Fibroblast of peridontal ligament (primary cell): ENCODE results near the gene PVRIG.
"Not testable (repeated sequence)": the region's sequence is repeated elsewhere in the genome, so short reads cannot be mapped to it uniquely, and the experiment has no call there.

ENCODE experiments used
- DNase-seq: peaks from one replicate; pipeline ENCODE4 v3.0.0-alpha.2; 2010; ENCODE audit errors: extremely low read depth

Gene PVRIG

DNA sequence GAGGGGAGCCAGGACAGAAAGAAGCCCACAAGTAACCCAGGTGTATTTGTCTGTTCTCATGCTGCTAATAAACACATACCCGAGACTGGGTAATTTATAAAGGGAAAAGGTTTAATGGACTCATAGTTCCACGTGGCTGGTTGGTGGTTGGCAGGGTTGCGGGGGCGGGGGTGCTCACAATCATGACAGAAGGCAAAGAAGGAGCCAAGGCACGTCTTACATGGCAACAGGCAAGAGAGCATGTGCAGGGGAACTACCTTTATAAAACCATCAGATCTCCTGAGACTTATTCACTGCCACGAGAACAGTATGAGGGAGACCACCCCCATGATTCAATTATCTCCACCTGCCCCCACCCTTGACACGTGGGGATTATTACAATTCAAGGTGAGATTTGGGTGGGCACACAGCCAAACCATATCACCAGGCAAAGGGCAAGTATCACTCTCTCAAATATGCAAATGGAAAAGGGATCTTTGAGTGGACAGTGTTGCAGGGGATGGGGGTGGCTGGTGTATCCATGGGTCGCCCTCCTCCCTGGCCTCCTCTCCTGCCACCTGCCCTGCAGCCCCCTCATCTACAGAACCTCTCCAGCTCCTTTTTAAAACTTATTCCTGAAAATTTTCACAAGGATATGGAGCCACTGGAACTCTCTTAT lies 15.0 kb downstream of the PVRIG start:
- DNase-seq, result not testable (repeated sequence)

DNA sequence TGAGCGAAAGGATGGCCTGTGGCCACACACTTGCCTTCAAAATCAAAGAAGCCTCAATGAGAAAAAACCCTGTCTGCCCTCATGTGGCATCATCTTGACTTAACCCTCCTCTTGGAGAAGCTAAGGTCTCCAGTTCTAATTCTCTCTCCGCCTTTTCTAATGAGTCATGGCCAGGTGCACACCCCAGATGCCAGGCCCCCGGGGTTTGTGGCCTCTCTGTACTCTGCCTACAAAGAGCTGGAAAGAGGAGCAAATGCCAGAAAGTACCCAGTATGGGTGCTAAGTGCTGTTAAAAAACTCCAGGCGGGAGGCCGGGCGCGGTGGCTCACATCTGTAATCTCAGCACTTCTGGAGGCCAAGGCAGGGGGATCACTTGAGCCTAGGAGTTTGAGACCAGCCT lies 20.2 kb downstream of the PVRIG start:
- DNase-seq, result not testable (repeated sequence)

DNA sequence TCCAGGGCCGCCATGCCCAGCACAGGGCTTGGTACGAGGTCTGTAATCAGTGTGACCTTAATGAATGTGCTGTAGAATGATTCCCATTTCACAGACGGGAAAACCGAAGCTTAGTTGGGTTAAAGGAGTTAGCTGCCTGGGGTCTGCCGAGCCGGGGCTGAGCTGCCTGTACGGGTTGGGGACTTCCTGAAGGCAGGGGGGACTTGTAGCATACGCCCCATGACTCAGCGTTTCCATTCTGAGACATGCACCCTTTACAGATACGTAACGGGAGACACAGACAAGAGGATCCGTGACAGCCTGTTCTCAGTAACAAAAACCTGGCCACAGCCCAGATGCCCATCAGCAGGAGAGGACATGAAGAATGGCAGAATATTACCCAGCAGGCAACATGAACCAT lies 23.6 kb downstream of the PVRIG start:
- DNase-seq, result not testable (repeated sequence)

DNA sequence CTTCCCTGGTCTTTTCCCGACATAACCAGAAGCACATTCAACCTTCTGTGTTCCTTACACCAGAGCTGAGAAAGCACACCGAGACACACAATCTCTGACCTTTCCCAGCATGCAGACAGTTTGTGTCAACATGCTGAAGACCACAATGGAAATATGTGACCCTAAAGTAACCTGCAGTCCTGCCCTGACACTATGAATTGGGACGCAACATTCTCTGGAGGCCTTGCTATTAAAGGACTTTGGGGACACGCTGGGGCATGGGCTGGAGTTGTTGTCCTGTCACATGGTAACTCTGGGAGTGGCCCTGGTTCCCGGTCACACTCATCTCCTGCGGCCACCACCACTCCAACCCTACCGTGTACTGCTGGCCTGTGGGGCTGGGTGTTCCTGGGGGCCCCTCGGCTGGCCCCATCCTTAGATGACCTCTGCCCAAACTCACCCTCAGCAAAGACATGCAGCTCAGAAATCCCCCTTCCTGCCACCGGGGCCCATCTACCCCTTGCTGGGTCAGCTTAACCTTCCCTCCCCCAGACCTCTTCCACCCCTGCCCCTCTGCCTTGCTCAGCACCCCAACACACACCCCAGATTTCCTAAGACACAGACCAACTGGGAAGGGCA lies 25.3 kb downstream of the PVRIG start:
- DNase-seq, result not testable (repeated sequence)

DNA sequence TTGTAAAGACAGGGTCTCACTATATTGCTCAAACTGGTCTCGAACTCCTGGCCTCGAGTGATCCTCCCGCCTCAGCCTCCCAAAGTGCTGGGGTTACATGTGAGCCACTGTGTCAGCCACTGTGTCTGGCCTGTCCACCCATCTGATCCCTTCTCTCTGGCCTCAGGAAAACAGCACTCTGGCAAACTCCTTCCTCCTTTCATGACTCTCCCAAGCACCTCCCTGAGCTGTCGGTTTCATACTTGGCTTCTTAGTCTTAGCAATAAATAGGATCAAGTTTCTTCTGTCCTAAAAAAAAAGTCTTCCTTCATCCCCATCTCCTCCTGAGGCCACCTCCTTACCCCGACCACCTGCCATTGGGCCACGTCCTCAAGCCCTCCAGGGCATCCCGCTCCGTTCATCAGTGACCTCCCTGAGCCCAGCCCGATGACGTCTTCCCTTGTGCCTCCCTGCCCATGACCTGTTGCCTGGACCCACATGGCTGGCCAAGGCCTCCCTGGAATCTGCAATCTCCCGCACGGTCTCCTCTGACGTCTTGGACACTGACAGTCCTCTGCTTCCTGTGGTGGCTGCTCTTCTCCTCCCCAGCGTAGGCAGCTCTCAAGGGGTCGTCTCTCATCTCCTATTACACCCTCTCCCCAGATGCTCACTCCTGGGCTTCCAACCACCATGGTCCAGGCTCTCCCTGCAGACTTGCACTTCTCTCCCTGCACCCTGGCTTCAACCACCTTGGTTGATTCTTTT lies 26.5 kb downstream of the PVRIG start:
- DNase-seq, result not testable (repeated sequence)

DNA sequence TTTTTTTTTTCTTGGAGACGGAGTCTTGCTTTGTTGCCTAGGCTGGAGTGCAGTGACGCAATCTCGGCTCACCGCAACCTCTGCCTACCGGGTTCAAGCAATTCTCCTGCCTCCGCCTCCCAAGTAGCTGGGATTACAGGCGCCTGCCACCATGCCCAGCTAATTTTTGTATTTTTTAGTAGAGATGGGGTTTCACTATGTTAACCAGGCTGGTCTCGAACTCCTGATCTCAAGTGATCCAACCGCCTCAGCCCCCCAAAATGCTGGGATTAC lies 27.1 kb downstream of the PVRIG start:
- not testable (repeated sequence) for DNase-seq

DNA sequence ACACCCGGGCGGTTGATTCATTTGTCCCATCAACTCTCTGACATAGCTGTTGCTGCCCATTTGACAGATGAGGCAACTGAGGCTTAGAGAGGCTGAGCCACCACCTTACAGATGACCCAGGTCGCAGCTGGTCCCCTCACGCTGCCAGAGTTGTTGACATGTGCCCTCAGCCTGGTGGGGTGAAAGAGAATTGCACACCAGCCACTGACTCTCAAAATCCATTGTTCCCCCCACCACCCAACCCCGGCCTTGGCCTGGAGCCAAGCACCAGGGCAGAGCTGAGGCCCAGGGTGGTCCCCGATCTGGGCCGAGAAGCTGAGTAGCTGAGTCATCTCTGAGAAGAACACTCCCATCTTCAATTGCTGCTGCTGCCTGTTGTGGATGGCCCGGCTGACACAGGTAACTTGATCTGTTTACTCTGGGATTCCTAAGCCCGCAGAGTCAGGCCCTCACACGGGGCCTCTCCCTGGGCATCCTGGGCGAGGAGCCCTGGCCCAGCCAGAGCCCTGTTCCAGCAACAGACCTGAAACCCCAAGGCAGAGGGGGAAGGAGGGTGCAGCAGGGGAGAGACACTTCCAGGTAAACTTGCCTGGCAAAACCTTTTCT lies 27.5 kb downstream of the PVRIG start:
- peak; percentile 73 for DNase-seq

- no peak for DNase-seq
Measured at GRCh38 chr7:100248483-100248882, 28.7 kb downstream of the PVRIG start.

- no peak for DNase-seq
Measured at GRCh38 chr7:100257017-100257416, 37.3 kb downstream of the PVRIG start.

- DNase-seq, result not testable (repeated sequence)
Measured at GRCh38 chr7:100259984-100260383, 40.2 kb downstream of the PVRIG start.

GRCh38 chr7:100262896-100263295 lies 43.1 kb downstream of the PVRIG start:
- DNase-seq, result not testable (repeated sequence)

- not testable (repeated sequence) for DNase-seq
Measured at GRCh38 chr7:100264223-100264622, 44.5 kb downstream of the PVRIG start.

GRCh38 chr7:100264669-100265165 lies 45.0 kb downstream of the PVRIG start:
- not testable (repeated sequence) for DNase-seq

- DNase-seq, result peak; percentile 16
Measured at GRCh38 chr7:100265851-100266250, 46.1 kb downstream of the PVRIG start.

- DNase-seq, result no peak
Measured at GRCh38 chr7:100266576-100267354, 47.0 kb downstream of the PVRIG start.

DNA sequence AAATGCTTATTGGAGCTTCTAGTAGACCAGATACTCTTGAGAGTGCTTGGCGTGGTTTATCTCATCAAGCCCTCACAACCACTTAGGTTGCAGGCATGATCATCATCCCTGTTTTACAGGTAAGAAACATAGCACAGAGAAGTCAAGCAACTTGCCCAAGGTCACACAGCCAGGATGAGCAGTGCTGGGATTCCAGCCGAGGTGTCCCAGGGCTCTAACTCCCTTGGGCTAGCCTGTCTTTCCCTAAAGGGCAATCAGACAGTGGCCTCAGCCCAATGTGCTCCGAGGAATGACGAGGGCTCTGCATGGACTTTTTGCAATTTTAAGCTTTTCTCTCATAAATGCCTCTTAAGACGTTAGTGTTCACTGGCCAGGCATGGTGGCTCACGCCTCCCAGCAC lies 47.9 kb downstream of the PVRIG start:
- no peak for DNase-seq

- DNase-seq, result not testable (repeated sequence)
Measured at GRCh38 chr7:100268882-100269281, 49.1 kb downstream of the PVRIG start.

DNA sequence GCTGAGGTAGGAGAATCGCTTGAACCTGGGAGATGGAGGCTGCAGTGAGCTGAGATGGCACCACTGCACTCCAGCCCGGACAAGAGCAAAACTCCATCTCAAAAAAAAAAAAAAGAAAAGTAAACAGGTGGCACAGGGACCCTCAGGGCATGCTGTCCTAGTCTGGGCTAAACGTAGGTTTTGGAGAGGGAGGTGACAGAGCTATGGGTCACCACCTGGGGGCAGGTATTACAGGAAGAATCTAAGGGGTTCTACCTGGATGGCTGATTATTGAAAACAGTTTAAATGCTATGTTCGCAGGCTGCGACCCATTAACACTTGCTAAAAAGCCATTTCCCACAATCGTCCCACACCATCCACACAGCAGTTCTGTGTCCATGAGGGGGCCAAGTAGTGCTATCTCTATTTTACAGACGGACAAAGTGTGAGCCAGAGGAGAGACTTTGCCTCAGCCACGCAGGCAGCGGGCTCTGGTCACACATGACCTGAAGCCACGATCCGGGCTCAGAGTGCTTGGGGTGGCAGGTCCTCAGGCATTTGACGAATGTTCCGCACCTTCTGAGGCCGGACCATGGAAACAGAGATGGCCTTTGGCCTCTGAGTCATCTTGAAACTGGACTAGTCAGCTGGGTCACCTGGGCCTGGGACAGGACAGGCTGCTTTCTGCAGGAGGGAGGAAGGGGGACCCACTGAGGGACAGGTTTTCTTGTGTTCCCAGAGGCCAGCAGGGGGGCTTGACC lies 49.7 kb downstream of the PVRIG start:
- not testable (repeated sequence) for DNase-seq

- DNase-seq, result not testable (repeated sequence)
Measured at GRCh38 chr7:100270046-100270918, 50.5 kb downstream of the PVRIG start.
